K562 (cell line): ENCODE results near the gene ZNF672. TPM values are rescaled to one million over a fixed set of nuclear protein-coding genes. Genes with fewer than 3 reads are reported as not detected.

Source experiments
- ARNT ChIP-seq, 2 experiments: fragments of 450-650 bp; IDR thresholded peaks; 2 replicates each; pipeline ENCODE4 v1.6.1; 2016; ENCODE audit warnings: mild to moderate bottlenecking in 1 of 2
- GATAD2A ChIP-seq: fragments of 450-650 bp; IDR thresholded peaks from 2 replicates; pipeline ENCODE4 v1.6.1; 2017
- GTF2E2 ChIP-seq: fragments of 200-800 bp; sonication (Bioruptor generic); IDR thresholded peaks from 2 replicates; pipeline ENCODE4 v1.6.1; 2016; ENCODE audit warnings: missing genetic modification characterization, missing compliant biosample characterization
- HDGF ChIP-seq: fragments of 450-650 bp; IDR thresholded peaks from 2 replicates; pipeline ENCODE4 v1.6.1; 2016
- JUN ChIP-seq, 2 experiments: sonication (generic) in 1 of 2; formaldehyde crosslinking in 1 of 2; IDR thresholded peaks; 2 replicates each; pipeline versions ENCODE4 v1.6.1 to v1.8.0; 2012 to 2022; ENCODE audit warnings: borderline replicate concordance in 2 of 2, mild to moderate bottlenecking in 2 of 2, improper control_type of control experiment in 1 of 2, low read depth in 1 of 2, low read length in 1 of 2, missing genetic modification reagents in 1 of 2
- JUNB ChIP-seq: fragments of 450-650 bp; formaldehyde crosslinking; conservative IDR thresholded peaks from 2 replicates; pipeline ENCODE4 v1.4.0; 2020; ENCODE audit warnings: mild to moderate bottlenecking
- MEIS2 ChIP-seq: fragments of 450-650 bp; IDR thresholded peaks from 2 replicates; pipeline ENCODE4 v1.6.1; 2014; ENCODE audit warnings: mild to moderate bottlenecking; ENCODE audit not compliant: partially characterized antibody
- MIER1 ChIP-seq: fragments of 450-650 bp; IDR thresholded peaks from 2 replicates; pipeline ENCODE4 v1.6.1; 2016; ENCODE audit warnings: antibody characterized with exemption, mild to moderate bottlenecking, low read depth
- MYC ChIP-seq, 2 experiments: fragments of 250-450 bp in 1 of 2; sonication (Bioruptor Pico) in 1 of 2; IDR thresholded peaks; 2 replicates each; pipeline versions ENCODE4 v1.5.1 to v1.6.1; 2012 to 2021; ENCODE audit warnings: low read depth in 2 of 2, borderline replicate concordance in 1 of 2, improper control_type of control experiment in 1 of 2, low read length in 1 of 2, mild to moderate bottlenecking in 1 of 2, moderate library complexity in 1 of 2
- RNF2 ChIP-seq: sonication (generic); IDR thresholded peaks from 2 replicates; pipeline ENCODE4 v1.6.1; 2016
- SMARCB1 ChIP-seq: IDR thresholded peaks from 2 replicates; pipeline ENCODE4 v1.6.1; 2011; ENCODE audit warnings: improper control_type of control experiment, low read depth; ENCODE audit not compliant: insufficient read length
- SNRNP70 ChIP-seq: fragments of 200-400 bp; formaldehyde crosslinking; optimal IDR thresholded peaks from 2 replicates; pipeline ENCODE3; 2017; ENCODE audit warnings: low read depth, low read length
- TOE1 ChIP-seq, 2 experiments: fragments of 450-650 bp in 1 of 2; sonication (generic) in 1 of 2; formaldehyde crosslinking in 1 of 2; IDR thresholded peaks; 2 replicates each; pipeline versions ENCODE4 v1.7.1 to v1.8.0; 2016 to 2022; ENCODE audit warnings: borderline replicate concordance in 2 of 2, mild to moderate bottlenecking in 2 of 2, antibody characterized with exemption in 1 of 2, inconsistent platforms in 1 of 2, low read depth in 1 of 2, missing genetic modification reagents in 1 of 2, moderate library complexity in 1 of 2
- ZBED1 ChIP-seq: IDR thresholded peaks from 2 replicates; pipeline ENCODE4 v1.6.1; 2014
- ZBTB17 ChIP-seq: fragments of 450-650 bp; formaldehyde crosslinking; IDR thresholded peaks from 2 replicates; pipeline ENCODE4 v1.4.0; 2020; ENCODE audit warnings: mild to moderate bottlenecking
- ZNF23 ChIP-seq: fragments of 250-450 bp; sonication (Bioruptor Pico); IDR thresholded peaks from 2 replicates; pipeline ENCODE4 v1.4.0; 2020; ENCODE audit warnings: mild to moderate bottlenecking
- ZNF239 ChIP-seq: fragments of 250-450 bp; sonication (Bioruptor Pico); IDR thresholded peaks from 2 replicates; pipeline ENCODE4 v1.4.0; 2020; ENCODE audit warnings: mild to moderate bottlenecking
- ZNF431 ChIP-seq: sonication (generic); formaldehyde crosslinking; IDR thresholded peaks from 2 replicates; pipeline ENCODE4 v1.8.0; 2022; ENCODE audit warnings: mild to moderate bottlenecking, missing genetic modification reagents
- ZNF75A ChIP-seq: fragments of 450-650 bp; formaldehyde crosslinking; IDR thresholded peaks from 2 replicates; pipeline ENCODE4 v1.4.0; 2020; ENCODE audit warnings: mild to moderate bottlenecking
- polyA plus RNA-seq, 8 experiments: library from polyadenylated mRNA; depleted of rRNA in 4 of 8; stranded (reverse) in 5 of 8; unstranded in 3 of 8; fragments of >200 nt; fragmentation: Nextera tagmentation in 2 of 8; fragmentation: Illumina TruSeq in 1 of 8; extraction: Ambion mirVana in 2 of 8; extraction: Trizol in 1 of 8; gene quantifications; 2 replicates each; pipeline versions ENCODE4 v1.2.1 to v1.2.3, GENCODE V29; 2011 to 2014; ENCODE audit warnings: inconsistent platforms in 1 of 8, missing spikeins in 1 of 8
- total RNA-seq, 7 experiments: library from RNA; depleted of rRNA in 6 of 7; stranded (reverse); fragments of >200 nt in 6 of 7; fragmentation: Illumina TruSeq in 2 of 7; extraction: Trizol in 2 of 7; gene quantifications; 2 replicates each; pipeline versions ENCODE4 v1.2.1 to v1.2.3, GENCODE V29; 2011 to 2021; ENCODE audit warnings: low replicate concordance in 1 of 7
- TF ChIP-seq, protein P1 (sequence below): fragments of 450-650 bp; IDR thresholded peaks from 2 replicates; pipeline ENCODE4 v1.6.1; 2017; ENCODE audit warnings: antibody characterized with exemption
- TF ChIP-seq, protein P2 (sequence below): IDR thresholded peaks from 2 replicates; pipeline ENCODE4 v1.6.1; 2016; ENCODE audit warnings: missing genetic modification characterization, missing compliant biosample characterization
- TF ChIP-seq, protein P3 (sequence below): sonication (generic); formaldehyde crosslinking; IDR thresholded peaks from 2 replicates; pipeline ENCODE4 v1.8.1; 2023; ENCODE audit warnings: mild to moderate bottlenecking, missing genetic modification reagents, moderate library complexity
- TF ChIP-seq, protein P4 (sequence below): fragments of 250-450 bp; sonication (Bioruptor Pico); IDR thresholded peaks from 2 replicates; pipeline ENCODE4 v1.5.0; 2021

The ZNF672 gene
- total and polyA plus RNA-seq, 9 of the 15 experiments (the other 6 are each of a cell fraction or from before 2014, with no cell fraction given) = 1.9 to 57.9 (median 24.1) TPM

DNA sequence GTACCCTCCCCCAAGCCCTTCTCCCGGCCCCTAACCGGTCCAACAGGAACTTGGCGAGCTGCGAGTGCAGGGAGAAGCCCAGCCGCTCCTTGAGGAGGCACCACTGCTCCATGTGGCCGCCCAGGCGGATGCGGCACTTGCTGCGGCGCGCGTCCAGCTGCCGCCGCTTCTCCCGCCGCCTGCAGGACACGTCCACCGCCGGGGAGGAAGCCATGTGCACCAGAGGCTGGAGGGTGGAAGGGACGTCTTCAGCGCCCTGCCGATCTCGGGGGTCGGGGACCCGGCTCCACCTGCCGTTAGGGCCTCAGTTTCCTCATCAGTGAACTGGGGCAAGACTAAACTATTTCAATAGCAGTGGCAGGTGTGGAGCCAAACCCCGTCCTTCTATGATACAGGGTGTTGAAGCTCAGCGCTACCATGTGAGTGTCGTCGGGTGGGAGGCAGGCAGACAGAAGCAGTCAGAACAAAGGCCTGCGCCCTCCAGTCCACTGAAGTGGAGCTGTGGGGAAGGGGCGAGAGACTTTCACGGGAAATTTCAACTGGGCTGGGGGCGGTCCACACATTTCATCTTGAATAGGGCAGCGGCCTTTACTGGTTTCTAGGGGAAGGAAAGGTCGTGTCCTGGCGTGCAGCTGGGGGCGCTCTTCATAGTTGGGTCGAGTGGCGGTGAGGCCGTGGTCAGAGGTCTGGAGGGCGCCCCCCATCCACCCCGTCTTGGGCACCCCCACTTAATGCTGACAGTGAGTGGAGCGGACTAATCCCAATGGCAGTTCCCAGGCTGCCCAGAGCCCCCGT is 20.3 kb downstream of the ZNF672 start (continued):
- TF ChIP-seq JUNB (no peak), JUN (IDR thresholded peaks at IDR 0.05; ENCODE audit: borderline replicate concordance, low read depth, low read length) (0 out of 2 replicates have a peak, but pooled peaks have one; percentile 24), JUN (CRISPR knock-in tag; IDR thresholded peaks at IDR 0.05; ENCODE audit: borderline replicate concordance) (no peak), SMARCB1 (no peak), ZBTB17 (CRISPR knock-in tag) (peak; percentile 70; the same call in 1 of the 2 replicates), HDGF (no peak), SNRNP70 (no peak), ZNF23 (CRISPR knock-in tag) (no peak), GATAD2A (no peak), ZBED1 (no peak; the same call in 1 of the 2 replicates), ZNF75A (no peak), MIER1 (no peak), TOE1 (IDR thresholded peaks at IDR 0.05; ENCODE audit: borderline replicate concordance) (peak; percentile 39), TOE1 (CRISPR knock-in tag; IDR thresholded peaks at IDR 0.05; ENCODE audit: borderline replicate concordance, low read depth) (peak; percentile 94), MYC (IDR thresholded peaks at IDR 0.05; ENCODE audit: low read depth, low read length) (peak; percentile 93), MYC (CRISPR knock-in tag; IDR thresholded peaks at IDR 0.05; ENCODE audit: borderline replicate concordance, low read depth) (peak; percentile 58; the same call in 1 of the 2 replicates), ZNF431 (CRISPR knock-in tag) (peak; percentile 69; the same call in 1 of the 2 replicates), RNF2 (peak; percentile 75; the same call in 1 of the 2 replicates), ARNT (IDR thresholded peaks at IDR 0.05) (0 out of 4 replicates have a peak, but pooled peaks have one; percentile 35 to 61), MEIS2 (no peak), GTF2E2 (tag) (0 out of 2 replicates have a peak, but pooled peaks have one; percentile 44), ZNF239 (CRISPR knock-in tag) (no peak; the same call in 1 of the 2 replicates)
- TF ChIP-seq, protein P1, sequence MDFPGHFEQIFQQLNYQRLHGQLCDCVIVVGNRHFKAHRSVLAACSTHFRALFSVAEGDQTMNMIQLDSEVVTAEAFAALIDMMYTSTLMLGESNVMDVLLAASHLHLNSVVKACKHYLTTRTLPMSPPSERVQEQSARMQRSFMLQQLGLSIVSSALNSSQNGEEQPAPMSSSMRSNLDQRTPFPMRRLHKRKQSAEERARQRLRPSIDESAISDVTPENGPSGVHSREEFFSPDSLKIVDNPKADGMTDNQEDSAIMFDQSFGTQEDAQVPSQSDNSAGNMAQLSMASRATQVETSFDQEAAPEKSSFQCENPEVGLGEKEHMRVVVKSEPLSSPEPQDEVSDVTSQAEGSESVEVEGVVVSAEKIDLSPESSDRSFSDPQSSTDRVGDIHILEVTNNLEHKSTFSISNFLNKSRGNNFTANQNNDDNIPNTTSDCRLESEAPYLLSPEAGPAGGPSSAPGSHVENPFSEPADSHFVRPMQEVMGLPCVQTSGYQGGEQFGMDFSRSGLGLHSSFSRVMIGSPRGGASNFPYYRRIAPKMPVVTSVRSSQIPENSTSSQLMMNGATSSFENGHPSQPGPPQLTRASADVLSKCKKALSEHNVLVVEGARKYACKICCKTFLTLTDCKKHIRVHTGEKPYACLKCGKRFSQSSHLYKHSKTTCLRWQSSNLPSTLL = no peak
- TF ChIP-seq, protein P2, sequence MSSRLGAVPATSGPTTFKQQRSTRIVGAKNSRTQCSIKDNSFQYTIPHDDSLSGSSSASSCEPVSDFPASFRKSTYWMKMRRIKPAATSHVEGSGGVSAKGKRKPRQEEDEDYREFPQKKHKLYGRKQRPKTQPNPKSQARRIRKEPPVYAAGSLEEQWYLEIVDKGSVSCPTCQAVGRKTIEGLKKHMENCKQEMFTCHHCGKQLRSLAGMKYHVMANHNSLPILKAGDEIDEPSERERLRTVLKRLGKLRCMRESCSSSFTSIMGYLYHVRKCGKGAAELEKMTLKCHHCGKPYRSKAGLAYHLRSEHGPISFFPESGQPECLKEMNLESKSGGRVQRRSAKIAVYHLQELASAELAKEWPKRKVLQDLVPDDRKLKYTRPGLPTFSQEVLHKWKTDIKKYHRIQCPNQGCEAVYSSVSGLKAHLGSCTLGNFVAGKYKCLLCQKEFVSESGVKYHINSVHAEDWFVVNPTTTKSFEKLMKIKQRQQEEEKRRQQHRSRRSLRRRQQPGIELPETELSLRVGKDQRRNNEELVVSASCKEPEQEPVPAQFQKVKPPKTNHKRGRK = no peak
- TF ChIP-seq, protein P3, sequence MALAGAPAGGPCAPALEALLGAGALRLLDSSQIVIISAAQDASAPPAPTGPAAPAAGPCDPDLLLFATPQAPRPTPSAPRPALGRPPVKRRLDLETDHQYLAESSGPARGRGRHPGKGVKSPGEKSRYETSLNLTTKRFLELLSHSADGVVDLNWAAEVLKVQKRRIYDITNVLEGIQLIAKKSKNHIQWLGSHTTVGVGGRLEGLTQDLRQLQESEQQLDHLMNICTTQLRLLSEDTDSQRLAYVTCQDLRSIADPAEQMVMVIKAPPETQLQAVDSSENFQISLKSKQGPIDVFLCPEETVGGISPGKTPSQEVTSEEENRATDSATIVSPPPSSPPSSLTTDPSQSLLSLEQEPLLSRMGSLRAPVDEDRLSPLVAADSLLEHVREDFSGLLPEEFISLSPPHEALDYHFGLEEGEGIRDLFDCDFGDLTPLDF = peak; percentile 70; the same call in 1 of the 2 replicates
- TF ChIP-seq, protein P4, sequence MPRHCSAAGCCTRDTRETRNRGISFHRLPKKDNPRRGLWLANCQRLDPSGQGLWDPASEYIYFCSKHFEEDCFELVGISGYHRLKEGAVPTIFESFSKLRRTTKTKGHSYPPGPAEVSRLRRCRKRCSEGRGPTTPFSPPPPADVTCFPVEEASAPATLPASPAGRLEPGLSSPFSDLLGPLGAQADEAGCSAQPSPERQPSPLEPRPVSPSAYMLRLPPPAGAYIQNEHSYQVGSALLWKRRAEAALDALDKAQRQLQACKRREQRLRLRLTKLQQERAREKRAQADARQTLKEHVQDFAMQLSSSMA (CRISPR knock-in tag) = peak; percentile 33; the same call in 1 of the 2 replicates
